IMR-90 (cell line): ENCODE measurements around the gene PCED1B. TPM values are rescaled to one million over a fixed set of nuclear protein-coding genes. Genes with fewer than 3 reads are reported as not detected.

ENCODE experiments used
- ATAC-seq: fragments of 200-7000 bp; cut with Tn5 transposase; 2 replicates; pipeline ENCODE4 v1.9.1; 2020; ENCODE audit warnings: low read depth, mild to moderate bottlenecking, moderate library complexity
- BruUV-seq: library from RNA; stranded (reverse); fragments of 400-500 nt; replicated peaks from 2 replicates; lab custom pipeline; 2021; lab: Mats Ljungman, UMichigan
- CTCF ChIA-PET: fragments of 300-600 bp; formaldehyde crosslinking; extraction: SDS; loops from one replicate; lab custom pipeline; 2021; ENCODE audit warnings: antibody characterized with exemption; lab: Yijun Ruan, JAX
- POLR2A ChIA-PET: fragments of 300-600 bp; sonication (Branson Sonifier 250); formaldehyde crosslinking; loops from one replicate; lab custom pipeline; 2022; ENCODE audit warnings: antibody characterized with exemption; ENCODE audit not compliant: unreplicated experiment; lab: Charles Lee
- DNase-seq: peaks from one replicate; pipeline ENCODE4 v3.0.0; 2013
- H2AFZ ChIP-seq: replicated peaks from 2 replicates; pipeline ENCODE3; 2013; ENCODE audit warnings: low read length, mild to moderate bottlenecking; ENCODE audit not compliant: poor library complexity
- H2AK5ac ChIP-seq: 2 replicates; pipeline ENCODE4 v1.6.1; 2013; ENCODE audit warnings: low read depth, low read length, inconsistent platforms
- H2AK9ac ChIP-seq: replicated peaks from 2 replicates; pipeline ENCODE3; 2013; ENCODE audit warnings: mild to moderate bottlenecking, low read depth, low read length, moderate library complexity; ENCODE audit not compliant: poor library complexity
- H2BK120ac ChIP-seq: 2 replicates; pipeline ENCODE4 v1.6.1; 2013; ENCODE audit warnings: low read depth, low read length, inconsistent platforms
- H2BK15ac ChIP-seq: 3 replicates; pipeline ENCODE4 v1.6.1; 2013; ENCODE audit warnings: low read depth, low read length, inconsistent platforms
- H2BK20ac ChIP-seq: 2 replicates; pipeline ENCODE4 v1.6.1; 2013; ENCODE audit warnings: low read depth, mild to moderate bottlenecking, inconsistent platforms, low read length, moderate library complexity
- H2BK5ac ChIP-seq: 2 replicates; pipeline ENCODE4 v1.6.1; 2013; ENCODE audit warnings: mild to moderate bottlenecking, low read depth, low read length, inconsistent platforms; ENCODE audit not compliant: poor library complexity, severe bottlenecking
- H3K14ac ChIP-seq: replicated peaks from 2 replicates; pipeline ENCODE4 v1.6.1; 2013; ENCODE audit warnings: low read depth, low read length, inconsistent platforms
- H3K18ac ChIP-seq: 2 replicates; pipeline ENCODE4 v1.6.1; 2013; ENCODE audit warnings: low read depth, low read length, control low read depth
- H3K23ac ChIP-seq: 2 replicates; pipeline ENCODE4 v1.6.1; 2013; ENCODE audit warnings: low read depth, low read length, inconsistent platforms
- H3K27ac ChIP-seq: 2 replicates; pipeline ENCODE4 v1.5.1; 2013; ENCODE audit warnings: mild to moderate bottlenecking, control low read depth, low read length; ENCODE audit not compliant: insufficient read depth
- H3K27me3 ChIP-seq: 2 replicates; pipeline ENCODE4 v1.6.1; 2013; ENCODE audit warnings: low read length; ENCODE audit not compliant: control insufficient read depth, insufficient read depth
- H3K36me3 ChIP-seq: 2 replicates; pipeline ENCODE4 v1.6.1; 2013; ENCODE audit warnings: low read length, mixed read lengths; ENCODE audit not compliant: control insufficient read depth, insufficient read depth
- H3K4ac ChIP-seq: 2 replicates; pipeline ENCODE4 v1.6.1; 2013; ENCODE audit warnings: low read depth, low read length, inconsistent platforms
- H3K4me1 ChIP-seq: 2 replicates; pipeline ENCODE4 v1.6.1; 2013; ENCODE audit warnings: low read length, mixed read lengths; ENCODE audit not compliant: control insufficient read depth, insufficient read depth
- H3K4me2 ChIP-seq: 2 replicates; pipeline ENCODE4 v1.6.1; 2013; ENCODE audit warnings: low read depth, mild to moderate bottlenecking, control low read depth, low read length, moderate library complexity
- H3K4me3 ChIP-seq: 2 replicates; pipeline ENCODE4 v1.5.1; 2013; ENCODE audit warnings: low read depth, mild to moderate bottlenecking, control low read depth, low read length, moderate library complexity; ENCODE audit not compliant: insufficient read depth
- H3K56ac ChIP-seq: 2 replicates; pipeline ENCODE4 v1.6.1; 2013; ENCODE audit warnings: low read length, inconsistent platforms; ENCODE audit not compliant: insufficient read depth; ENCODE audit errors: extremely low read depth
- H3K79me1 ChIP-seq, 2 experiments: 2 replicates each; pipeline ENCODE4 v1.6.1; 2013; ENCODE audit warnings: low read length in 2 of 2, inconsistent platforms in 1 of 2, low read depth in 1 of 2
- H3K9ac ChIP-seq: 2 replicates; pipeline ENCODE4 v1.6.1; 2013; ENCODE audit warnings: low read depth, low read length, control low read depth
- H3K9me1 ChIP-seq: 2 replicates; pipeline ENCODE4 v1.6.1; 2013; ENCODE audit warnings: low read length, inconsistent platforms; ENCODE audit not compliant: insufficient read depth
- H3K9me3 ChIP-seq: 2 replicates; pipeline ENCODE4 v1.6.1; 2013; ENCODE audit warnings: low read length; ENCODE audit not compliant: control insufficient read depth, insufficient read depth
- H4K20me1 ChIP-seq: 2 replicates; pipeline ENCODE4 v1.6.1; 2013; ENCODE audit warnings: low read length, inconsistent platforms; ENCODE audit not compliant: insufficient read depth
- H4K5ac ChIP-seq: 2 replicates; pipeline ENCODE4 v1.6.1; 2013; ENCODE audit warnings: mild to moderate bottlenecking, low read depth, low read length, control low read depth
- H4K8ac ChIP-seq, 2 experiments: 2 replicates each; pipeline ENCODE4 v1.6.1; 2013; ENCODE audit warnings: low read depth in 2 of 2, low read length in 2 of 2, control low read depth in 1 of 2, inconsistent platforms in 1 of 2
- H4K91ac ChIP-seq: 2 replicates; pipeline ENCODE4 v1.6.1; 2013; ENCODE audit warnings: low read depth, low read length, inconsistent platforms; ENCODE audit not compliant: insufficient read depth
- CEBPB ChIP-seq: IDR thresholded peaks from 2 replicates; pipeline ENCODE4 v1.6.1; 2012; ENCODE audit warnings: low read depth, low read length, improper control_type of control experiment
- CHD1 ChIP-seq: IDR thresholded peaks from 2 replicates; pipeline ENCODE4 v1.6.1; 2012; ENCODE audit warnings: low read depth, low read length, improper control_type of control experiment
- FOS ChIP-seq: fragments of 150-350 bp; IDR thresholded peaks from 2 replicates; pipeline ENCODE4 v1.6.1; 2016; ENCODE audit warnings: low read depth, low read length
- MAZ ChIP-seq: IDR thresholded peaks from 2 replicates; pipeline ENCODE4 v1.6.1; 2012; ENCODE audit warnings: low read depth, mild to moderate bottlenecking, low read length, improper control_type of control experiment, moderate library complexity, borderline replicate concordance
- MXI1 ChIP-seq: IDR thresholded peaks from 2 replicates; pipeline ENCODE4 v1.6.1; 2012; ENCODE audit warnings: low read depth, mild to moderate bottlenecking, low read length, moderate library complexity, borderline replicate concordance
- NFE2L2 ChIP-seq: fragments of 150-350 bp; IDR thresholded peaks from 2 replicates; pipeline ENCODE4 v1.6.1; 2016; ENCODE audit warnings: low read depth, mild to moderate bottlenecking, low read length
- POLR2A ChIP-seq: IDR thresholded peaks from 2 replicates; pipeline ENCODE4 v1.6.1; 2012; ENCODE audit warnings: mild to moderate bottlenecking, low read depth, low read length
- RAD21 ChIP-seq: IDR thresholded peaks from 2 replicates; pipeline ENCODE4 v1.6.1; 2012; ENCODE audit warnings: low read length, improper control_type of control experiment
- RFX5 ChIP-seq: IDR thresholded peaks from 2 replicates; pipeline ENCODE4 v1.8.0; 2012; ENCODE audit warnings: low read depth, mild to moderate bottlenecking, low read length, moderate library complexity
- SMC3 ChIP-seq: fragments of 150-350 bp; IDR thresholded peaks from 2 replicates; pipeline ENCODE4 v1.6.1; 2016; ENCODE audit warnings: low read depth, mild to moderate bottlenecking, antibody characterized with exemption, low read length, moderate library complexity
- WGBS, 2 experiments: methylation state at CpG; one replicate each; pipeline versions ENCODE4 v1.1.5 to v1.1.7; 2013; ENCODE audit warnings: missing lambda C conversion rate in 2 of 2; ENCODE audit not compliant: insufficient read length in 1 of 2; ENCODE audit errors: extremely low coverage in 2 of 2; 5-methylcytosine and 5-hydroxymethylcytosine counted together
- dilution Hi-C: fragments of 300-500 bp; cut with HindIII; formaldehyde crosslinking; loops from one replicate; pipeline ENCODE4 v1.14.3; 2018; ENCODE audit warnings: low sequenced_read_pairs; ENCODE audit not compliant: unreplicated experiment
- in situ Hi-C: fragments of 300-500 bp; cut with MboI; formaldehyde crosslinking; loops from 3 replicates; pipeline ENCODE4 v1.14.3; 2019; ENCODE audit warnings: low sequenced_read_pairs, inconsistent platforms, mixed read lengths
- intact Hi-C: fragments of 100-400 bp; cut with micrococcal nuclease; formaldehyde crosslinking; loops from 2 replicates; pipeline ENCODE4 v1.10.0; 2022
- polyA plus RNA-seq, 3 experiments: library from polyadenylated mRNA; depleted of rRNA; stranded (reverse); fragments of >200 nt; gene quantifications; 2 replicates each; pipeline ENCODE4 v1.2.3, GENCODE V29; 2012; ENCODE audit warnings: low replicate concordance in 1 of 3
- total RNA-seq: library from RNA; depleted of rRNA; stranded (reverse); fragments of >200 nt; gene quantifications from 2 replicates; pipeline ENCODE4 v1.2.3, GENCODE V29; 2012
- TF ChIP-seq, protein P1 (sequence below): fragments of 150-350 bp; IDR thresholded peaks from 2 replicates; pipeline ENCODE4 v1.6.1; 2016; ENCODE audit warnings: low read depth, mild to moderate bottlenecking, low read length, moderate library complexity, borderline replicate concordance
- TF ChIP-seq, protein P2 (sequence below): fragments of 150-350 bp; IDR thresholded peaks from 2 replicates; pipeline ENCODE4 v1.6.1; 2017; ENCODE audit warnings: mild to moderate bottlenecking, antibody characterized with exemption, low read length, low read depth
- TF ChIP-seq, protein P3 (sequence below): conservative IDR thresholded peaks from 2 replicates; pipeline ENCODE4 v1.5.1; 2012; ENCODE audit warnings: mild to moderate bottlenecking, low read depth, low read length, improper control_type of control experiment

PCED1B gene
- total and polyA plus RNA-seq, 2 of the 4 experiments (the other 2 are of a cell fraction): 0.36 to 2.6 TPM

DNA sequence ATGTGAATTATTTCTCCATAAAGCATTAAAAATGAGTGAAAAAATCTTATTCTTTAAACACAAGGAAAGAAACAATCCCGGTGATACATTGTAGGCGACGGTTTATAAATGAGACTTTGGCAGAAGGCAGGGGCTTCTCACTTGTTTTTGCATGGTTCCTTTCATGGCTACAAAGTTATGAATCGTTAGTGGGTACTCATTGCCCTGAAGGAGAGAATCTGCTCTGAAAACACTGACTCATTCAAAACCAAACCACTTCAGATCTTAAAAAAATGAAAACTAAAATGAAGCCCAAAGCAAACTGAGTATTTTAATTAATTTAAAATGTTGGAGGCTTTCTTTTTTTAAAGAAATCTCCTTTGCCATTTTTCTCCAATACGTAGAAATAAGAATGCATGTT, 41.7 kb downstream of the PCED1B start:
- H3K9me1 ChIP-seq: no peaks in the 10 kb centered on the region
- DNase-seq: peak; percentile 48
- no peak overlapping the region for H4K5ac ChIP-seq
- intact Hi-C loops: no loop called here
- no peak overlapping the region for H3K27ac ChIP-seq
- no CpG with 5 or more reads among the region's 5 CpGs for WGBS, 2 experiments
- H3K4me1 ChIP-seq: no peaks in the 10 kb centered on the region; the same call in 1 of the 2 replicates
- H4K91ac ChIP-seq: no peak overlapping the region
- no peak overlapping the region for H3K4ac ChIP-seq
- ATAC-seq: peak; percentile 44; the same call in 1 of the 2 replicates
- H3K4me3 ChIP-seq: no peak overlapping the region
- no peak overlapping the region for H2BK5ac ChIP-seq
- H3K4me2 ChIP-seq: no peak overlapping the region
- H4K8ac ChIP-seq: no peak overlapping the region
- no peak overlapping the region for H2AK5ac ChIP-seq
- BruUV-seq: no TSS peak
- no peak overlapping the region for H2BK120ac ChIP-seq
- in situ Hi-C loops: no loop called here
- H3K14ac ChIP-seq: no peak overlapping the region
- no peaks in the 10 kb centered on the region for H3K36me3 ChIP-seq
- TF ChIP-seq RFX5 (no peak), MXI1 (no peak), RAD21 (no peak), MAZ (no peak), POLR2A (no peak), CHD1 (no peak), CEBPB (no peak), NFE2L2 (no peak), FOS (no peak), SMC3 (no peak)
- TF ChIP-seq, protein P1, sequence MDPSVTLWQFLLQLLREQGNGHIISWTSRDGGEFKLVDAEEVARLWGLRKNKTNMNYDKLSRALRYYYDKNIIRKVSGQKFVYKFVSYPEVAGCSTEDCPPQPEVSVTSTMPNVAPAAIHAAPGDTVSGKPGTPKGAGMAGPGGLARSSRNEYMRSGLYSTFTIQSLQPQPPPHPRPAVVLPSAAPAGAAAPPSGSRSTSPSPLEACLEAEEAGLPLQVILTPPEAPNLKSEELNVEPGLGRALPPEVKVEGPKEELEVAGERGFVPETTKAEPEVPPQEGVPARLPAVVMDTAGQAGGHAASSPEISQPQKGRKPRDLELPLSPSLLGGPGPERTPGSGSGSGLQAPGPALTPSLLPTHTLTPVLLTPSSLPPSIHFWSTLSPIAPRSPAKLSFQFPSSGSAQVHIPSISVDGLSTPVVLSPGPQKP: no peak
- TF ChIP-seq, protein P2, sequence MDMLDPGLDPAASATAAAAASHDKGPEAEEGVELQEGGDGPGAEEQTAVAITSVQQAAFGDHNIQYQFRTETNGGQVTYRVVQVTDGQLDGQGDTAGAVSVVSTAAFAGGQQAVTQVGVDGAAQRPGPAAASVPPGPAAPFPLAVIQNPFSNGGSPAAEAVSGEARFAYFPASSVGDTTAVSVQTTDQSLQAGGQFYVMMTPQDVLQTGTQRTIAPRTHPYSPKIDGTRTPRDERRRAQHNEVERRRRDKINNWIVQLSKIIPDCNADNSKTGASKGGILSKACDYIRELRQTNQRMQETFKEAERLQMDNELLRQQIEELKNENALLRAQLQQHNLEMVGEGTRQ: no peak
- TF ChIP-seq, protein P3, sequence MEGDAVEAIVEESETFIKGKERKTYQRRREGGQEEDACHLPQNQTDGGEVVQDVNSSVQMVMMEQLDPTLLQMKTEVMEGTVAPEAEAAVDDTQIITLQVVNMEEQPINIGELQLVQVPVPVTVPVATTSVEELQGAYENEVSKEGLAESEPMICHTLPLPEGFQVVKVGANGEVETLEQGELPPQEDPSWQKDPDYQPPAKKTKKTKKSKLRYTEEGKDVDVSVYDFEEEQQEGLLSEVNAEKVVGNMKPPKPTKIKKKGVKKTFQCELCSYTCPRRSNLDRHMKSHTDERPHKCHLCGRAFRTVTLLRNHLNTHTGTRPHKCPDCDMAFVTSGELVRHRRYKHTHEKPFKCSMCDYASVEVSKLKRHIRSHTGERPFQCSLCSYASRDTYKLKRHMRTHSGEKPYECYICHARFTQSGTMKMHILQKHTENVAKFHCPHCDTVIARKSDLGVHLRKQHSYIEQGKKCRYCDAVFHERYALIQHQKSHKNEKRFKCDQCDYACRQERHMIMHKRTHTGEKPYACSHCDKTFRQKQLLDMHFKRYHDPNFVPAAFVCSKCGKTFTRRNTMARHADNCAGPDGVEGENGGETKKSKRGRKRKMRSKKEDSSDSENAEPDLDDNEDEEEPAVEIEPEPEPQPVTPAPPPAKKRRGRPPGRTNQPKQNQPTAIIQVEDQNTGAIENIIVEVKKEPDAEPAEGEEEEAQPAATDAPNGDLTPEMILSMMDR: no peak
- CTCF ChIA-PET: no interaction called here
- no peak overlapping the region for H3K18ac ChIP-seq
- dilution Hi-C loops: no loop called here
- H4K20me1 ChIP-seq: no peaks in the 10 kb centered on the region
- H2AFZ ChIP-seq: no peak overlapping the region
- no peak overlapping the region for H2AK9ac ChIP-seq
- H2BK15ac ChIP-seq: no peak overlapping the region
- H3K79me1 ChIP-seq: peaks cover 0 to 3% of the 10 kb centered on the region in 2 experiments; a peak in 1 of 4 replicates
- no peaks in the 10 kb centered on the region for H3K9me3 ChIP-seq
- H3K23ac ChIP-seq: no peak overlapping the region
- H2BK20ac ChIP-seq: no peak overlapping the region
- H3K56ac ChIP-seq: no peak overlapping the region
- H3K27me3 ChIP-seq: no peaks in the 10 kb centered on the region
- POLR2A ChIA-PET: no interaction called here
- H3K9ac ChIP-seq: no peak overlapping the region
